ENCODE data around the gene PIEZO1.
A peak's percentile ranks its signal among the peaks of the same experiment; 100 is the strongest.

PIEZO1 gene

DNA sequence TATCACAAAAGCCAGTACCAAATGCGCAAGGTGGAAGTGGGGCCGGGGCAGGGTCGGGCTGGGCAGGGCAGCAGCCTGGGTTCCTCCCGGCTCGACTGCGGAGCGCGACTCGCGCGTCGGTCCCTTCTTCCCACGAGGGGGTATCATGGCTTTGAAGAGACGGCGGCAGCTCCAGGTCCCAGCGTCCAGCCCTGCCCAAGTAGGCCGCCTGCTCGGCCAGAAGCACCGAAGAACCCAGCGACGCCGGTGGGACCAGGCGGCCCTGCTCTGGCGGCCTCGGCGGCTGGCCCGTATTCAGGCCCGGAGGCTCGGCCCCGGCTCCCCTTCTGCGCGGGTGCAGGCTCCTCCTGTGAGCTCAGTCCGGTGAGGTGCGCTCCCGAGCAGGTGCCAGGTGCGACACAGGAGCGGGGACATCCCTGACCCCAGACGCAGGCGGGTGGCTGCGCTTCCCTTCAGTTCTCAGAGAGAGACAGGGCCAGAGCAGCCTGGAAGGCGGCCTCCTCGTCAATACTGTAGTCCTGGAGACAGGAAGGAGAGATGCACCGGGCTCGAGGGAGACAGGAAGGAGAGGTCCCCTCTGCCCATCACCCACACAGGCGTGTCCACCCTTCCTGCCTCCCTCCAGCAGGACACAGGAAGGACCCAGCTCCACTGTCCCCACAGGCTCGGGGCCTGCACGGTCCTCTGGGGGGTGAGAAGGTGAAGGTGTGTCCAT, 87.7 kb downstream of the PIEZO1 start:
- FAIRE-seq: no peak
- no peak for DNase-seq (ENCODE audit: extremely low spot score, insufficient read length, low read depth)

DNA sequence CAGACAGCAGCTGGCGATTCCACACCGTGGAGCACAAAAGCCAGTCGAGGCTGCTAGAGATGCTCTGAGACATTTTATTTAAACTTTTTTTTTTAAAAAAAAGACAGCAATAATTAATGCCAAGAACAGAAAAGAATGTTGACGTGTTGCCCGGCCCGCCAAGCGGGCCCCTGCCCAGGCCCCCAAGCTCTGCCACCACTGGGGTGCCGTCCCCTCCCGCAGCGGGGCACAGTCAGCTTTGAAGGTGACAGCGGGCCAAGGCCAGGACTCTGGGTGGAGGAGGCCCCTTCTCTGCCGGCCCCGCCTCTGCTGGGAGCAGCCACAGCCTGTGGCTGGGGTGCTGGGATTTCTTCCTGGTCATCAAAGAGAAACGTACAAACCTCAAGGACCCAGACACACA, 88.6 kb downstream of the PIEZO1 start:
- FAIRE-seq: no peak
- no peak for DNase-seq (ENCODE audit: extremely low spot score, insufficient read length, low read depth)

- no peak for DNase-seq (ENCODE audit: extremely low spot score, insufficient read length, low read depth)
- FAIRE-seq: no peak
Measured at GRCh38 chr16:88695753-88696152, 89.3 kb downstream of the PIEZO1 start.

DNA sequence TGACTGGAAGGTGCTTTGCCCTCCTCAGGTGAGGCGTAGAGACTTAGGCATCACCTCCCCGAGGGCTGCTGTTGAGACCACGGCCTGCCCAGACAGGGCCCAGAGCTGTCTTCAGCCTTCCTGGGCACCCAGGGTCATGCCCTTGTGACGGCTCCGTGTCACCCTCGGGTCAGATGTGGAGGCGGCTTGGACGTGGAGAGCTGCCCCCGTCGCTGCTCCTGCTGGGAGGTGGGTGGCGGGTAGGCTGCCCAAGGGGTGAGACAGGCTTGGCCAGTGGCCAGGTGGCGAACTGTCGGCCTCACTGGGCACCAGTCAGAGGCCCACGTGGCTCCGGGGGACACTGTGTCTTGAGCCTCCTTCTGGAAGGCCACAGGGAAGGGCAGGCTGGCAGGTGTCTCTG, 89.8 kb downstream of the PIEZO1 start:
- DNase-seq (ENCODE audit: extremely low spot score, insufficient read length, low read depth) (no peak), FAIRE-seq (no peak)

DNA sequence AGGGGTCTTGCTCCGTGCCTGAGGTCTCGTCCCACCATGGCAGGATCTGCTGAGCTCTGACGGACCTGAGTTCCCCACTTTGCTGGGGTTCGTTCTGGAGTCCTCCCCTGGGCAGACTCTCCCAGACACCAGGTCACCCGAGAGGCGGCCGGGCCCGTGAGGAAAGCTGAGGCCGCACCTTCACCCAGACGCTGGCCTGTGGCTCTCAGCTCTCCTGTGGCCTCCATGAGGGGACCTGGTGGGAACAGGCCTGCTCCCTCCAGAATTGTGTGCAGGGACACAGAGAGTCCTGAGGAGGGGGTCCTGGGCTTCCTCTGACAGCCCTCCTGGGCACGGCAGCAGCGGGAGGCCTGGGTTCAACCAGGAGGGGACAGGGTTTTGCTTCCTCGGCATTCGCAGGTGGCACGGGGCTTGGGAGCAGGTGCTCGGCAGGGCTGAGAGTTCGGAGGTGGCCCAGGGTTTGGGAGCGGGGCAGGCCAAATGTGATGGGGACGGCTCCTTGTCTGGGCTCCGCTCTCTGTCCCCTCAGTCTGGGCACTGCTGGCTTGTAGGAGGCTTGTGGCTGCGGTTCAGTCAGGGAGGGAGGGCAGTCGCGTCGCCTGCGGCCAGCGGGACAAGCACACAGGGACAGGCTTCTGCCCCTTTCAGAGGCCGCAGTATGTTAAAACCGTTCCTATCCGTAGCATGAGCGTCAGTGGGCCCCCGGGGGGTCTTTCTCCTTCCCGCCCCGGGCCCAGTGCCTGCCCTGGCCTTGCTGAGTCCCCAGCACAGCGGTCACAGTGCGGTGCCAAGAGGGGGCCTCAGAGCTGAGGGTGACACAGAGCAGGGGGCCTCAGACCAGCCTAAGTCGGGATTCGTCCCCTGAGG, 90.6 kb downstream of the PIEZO1 start:
- no peak for DNase-seq (ENCODE audit: extremely low spot score, insufficient read length, low read depth)
- no peak for FAIRE-seq

- DNase-seq (ENCODE audit: extremely low spot score, insufficient read length, low read depth) (no peak), FAIRE-seq (no peak)
Measured at GRCh38 chr16:88693420-88694177, 91.4 kb downstream of the PIEZO1 start.

DNA sequence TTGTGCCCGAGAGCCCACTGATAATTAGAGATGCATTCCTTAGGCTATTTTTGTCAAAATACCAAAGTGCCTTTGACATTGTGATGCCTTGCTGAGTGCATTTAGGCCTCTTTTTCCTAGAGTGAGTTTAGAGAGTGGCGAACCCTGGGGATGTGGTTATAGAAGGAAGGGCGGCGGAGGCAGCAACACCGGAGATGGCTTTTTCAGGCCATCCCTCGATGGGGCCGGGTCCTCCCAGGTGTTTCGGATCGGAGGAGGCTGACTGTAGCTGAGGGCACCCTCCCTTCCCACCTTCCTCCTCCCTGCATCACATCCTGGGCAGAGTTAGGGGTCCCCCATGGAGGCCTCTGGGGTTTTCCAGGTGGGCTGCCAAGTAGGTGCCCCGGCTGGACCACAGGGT, 92.2 kb downstream of the PIEZO1 start:
- DNase-seq (ENCODE audit: extremely low spot score, insufficient read length, low read depth): no peak
- FAIRE-seq: no peak

DNA sequence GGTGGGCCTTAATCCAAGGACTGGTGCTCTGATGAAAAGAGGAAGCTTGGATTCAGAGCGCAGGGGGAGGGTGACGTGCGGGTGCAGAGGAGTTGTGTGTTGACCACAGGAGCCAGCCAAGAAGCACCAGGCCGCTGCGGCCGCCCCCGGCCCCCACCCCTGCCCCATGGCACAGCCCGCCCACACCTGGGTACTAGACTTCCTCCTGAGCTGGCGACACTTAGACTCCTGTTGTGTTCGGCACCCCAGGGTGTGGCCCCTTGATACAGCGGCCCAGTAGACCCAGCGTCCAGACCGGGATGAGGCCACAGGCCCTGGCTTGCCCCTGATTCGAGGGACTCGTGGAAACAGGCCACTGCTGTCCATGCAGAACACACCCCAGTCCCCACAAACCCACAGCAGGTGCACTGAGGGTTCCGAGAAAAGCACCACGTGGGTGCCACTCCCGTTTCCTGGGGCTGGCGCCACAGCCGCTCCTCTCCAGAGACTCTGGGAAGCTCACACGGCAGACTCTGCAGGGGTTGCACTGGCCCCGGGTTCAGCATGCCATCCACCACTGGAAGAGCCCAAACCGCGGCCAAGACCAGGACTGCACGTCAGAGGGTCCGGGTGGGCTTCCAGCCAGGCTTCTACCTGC, 93.0 kb downstream of the PIEZO1 start:
- DNase-seq (ENCODE audit: extremely low spot score, insufficient read length, low read depth): no peak
- FAIRE-seq: no peak

- DNase-seq (ENCODE audit: extremely low spot score, insufficient read length, low read depth) (no peak), FAIRE-seq (no peak)
Measured at GRCh38 chr16:88691129-88691813, 93.7 kb downstream of the PIEZO1 start.

DNA sequence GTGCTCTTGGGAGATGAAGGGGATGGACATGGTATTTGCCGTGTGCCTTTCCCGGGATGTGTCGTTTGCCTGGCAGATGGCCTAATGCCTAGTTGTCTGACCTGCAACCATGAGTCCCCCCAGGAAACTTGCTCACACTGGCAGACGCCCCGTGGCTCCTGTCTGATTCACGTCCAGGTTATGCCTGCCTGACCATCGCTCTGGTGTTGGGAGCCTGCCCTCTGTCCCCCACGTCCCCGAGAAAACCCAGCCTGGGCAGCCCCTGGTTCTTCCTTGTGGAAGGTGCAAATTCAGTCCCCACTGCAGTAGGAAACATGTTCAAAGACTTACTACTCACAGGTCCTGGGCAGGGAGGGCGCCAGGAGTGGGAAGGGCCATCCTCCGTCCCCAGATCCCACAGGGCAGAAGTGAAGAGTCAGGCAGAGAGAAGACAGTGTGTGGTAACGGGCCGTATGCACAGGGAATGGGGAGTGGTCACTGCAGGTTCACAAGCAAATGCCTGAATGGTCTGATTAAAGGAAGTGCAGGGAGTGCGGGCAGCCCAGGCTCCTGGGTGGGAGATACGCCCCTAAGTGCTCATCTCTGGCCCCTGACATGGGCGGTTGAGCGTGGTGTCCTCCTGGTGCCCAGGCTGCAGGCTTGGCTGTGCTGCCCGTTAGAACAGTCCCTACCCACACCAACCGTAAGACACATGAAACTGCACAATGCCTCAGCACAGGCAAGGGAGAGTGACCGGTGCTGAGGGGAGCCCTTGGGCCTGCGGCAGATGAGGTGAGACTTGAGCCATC, 94.5 kb downstream of the PIEZO1 start:
- FAIRE-seq (no peak), DNase-seq (ENCODE audit: extremely low spot score, insufficient read length, low read depth) (no peak)

GRCh38 chr16:88688013-88688778, 96.8 kb downstream of the PIEZO1 start:
- FAIRE-seq (no peak), DNase-seq (ENCODE audit: extremely low spot score, insufficient read length, low read depth) (no peak)

DNA sequence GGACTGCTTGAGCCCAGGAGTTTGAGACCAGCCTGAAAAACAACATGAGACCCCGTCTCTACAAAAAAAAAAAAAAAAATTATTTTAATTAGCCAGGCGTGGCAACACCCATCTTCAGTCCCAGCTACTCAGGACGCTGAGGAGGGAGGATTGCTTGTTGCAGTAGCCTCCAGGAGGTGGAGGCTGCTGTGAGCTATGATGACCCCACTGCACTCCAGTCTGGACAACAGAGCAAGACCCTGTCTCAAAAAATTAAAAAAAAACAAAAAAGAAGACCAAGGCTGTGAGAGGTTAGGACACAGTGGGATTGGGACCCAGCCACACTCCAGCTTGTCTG, 97.4 kb downstream of the PIEZO1 start:
- FAIRE-seq (no peak), DNase-seq (ENCODE audit: extremely low spot score, insufficient read length, low read depth) (no peak)

GRCh38 chr16:88687254-88687576, 97.8 kb downstream of the PIEZO1 start:
- no peak for DNase-seq (ENCODE audit: extremely low spot score, insufficient read length, low read depth)
- no peak for FAIRE-seq

DNA sequence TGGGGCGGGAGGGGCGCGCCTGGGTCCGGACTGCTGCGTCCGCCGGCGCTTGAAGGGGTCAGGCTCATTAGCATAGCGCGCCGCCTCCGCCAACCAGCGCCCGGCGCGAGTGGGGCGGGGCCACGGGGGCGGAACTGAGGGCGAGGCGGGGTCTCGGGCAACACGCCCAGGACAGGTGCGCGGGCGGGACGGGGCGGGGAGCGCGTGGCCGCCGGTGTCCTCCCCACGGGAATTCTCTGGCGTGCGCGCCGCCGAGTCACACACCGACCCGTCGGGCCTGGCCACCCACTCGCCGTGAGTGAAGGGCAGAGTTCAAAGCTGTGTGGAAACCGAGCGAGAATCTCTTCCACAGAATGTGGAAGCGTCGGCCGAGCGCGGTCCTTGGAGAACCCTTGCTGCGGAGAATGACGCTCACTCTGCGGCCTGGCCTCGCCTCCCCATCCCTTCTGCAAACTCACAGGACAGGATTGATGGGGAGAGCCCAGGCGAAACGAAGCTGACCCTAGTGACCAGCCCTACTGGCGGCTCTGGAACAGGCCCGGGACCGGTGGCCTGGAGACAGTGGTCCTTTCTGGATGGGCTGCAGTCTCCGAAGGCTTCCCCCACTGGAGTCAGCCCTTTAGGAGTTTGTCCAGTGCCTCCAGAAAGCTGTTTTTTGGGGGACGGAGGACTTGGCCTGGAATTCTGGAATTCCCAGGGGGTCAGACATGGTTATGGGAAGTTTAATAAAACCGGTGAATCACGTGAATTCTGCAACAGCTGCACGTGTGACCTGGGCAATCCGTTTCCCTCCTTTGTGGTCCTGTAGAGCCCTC, 98.4 kb downstream of the PIEZO1 start, which contains the start of gene SNAI3:
SNAI3 (minus strand) TSS at position 69 of the 815 bp plus-strand sequence. CDS start 101 bp downstream, outside the sequence.
- DNase-seq (ENCODE audit: extremely low spot score, insufficient read length, low read depth) (peak; percentile 84), FAIRE-seq (peak; percentile 81)

- DNase-seq (ENCODE audit: extremely low spot score, insufficient read length, low read depth): no peak
- FAIRE-seq: no peak
Measured at GRCh38 chr16:88686062-88686438, 99.0 kb downstream of the PIEZO1 start.

- no peak for FAIRE-seq
Measured at GRCh38 chr16:88685156-88686061, 99.6 kb downstream of the PIEZO1 start.

More at GRCh38 chr16:88685156-88686061, 99.6 kb downstream of the PIEZO1 start:
- DNase-seq (ENCODE audit: extremely low spot score, insufficient read length, low read depth): no peak
